Measurements from ENCODE around the gene ST7.
A peak's percentile ranks its signal among the peaks of the same experiment; 100 is the strongest.

Gene ST7

DNA sequence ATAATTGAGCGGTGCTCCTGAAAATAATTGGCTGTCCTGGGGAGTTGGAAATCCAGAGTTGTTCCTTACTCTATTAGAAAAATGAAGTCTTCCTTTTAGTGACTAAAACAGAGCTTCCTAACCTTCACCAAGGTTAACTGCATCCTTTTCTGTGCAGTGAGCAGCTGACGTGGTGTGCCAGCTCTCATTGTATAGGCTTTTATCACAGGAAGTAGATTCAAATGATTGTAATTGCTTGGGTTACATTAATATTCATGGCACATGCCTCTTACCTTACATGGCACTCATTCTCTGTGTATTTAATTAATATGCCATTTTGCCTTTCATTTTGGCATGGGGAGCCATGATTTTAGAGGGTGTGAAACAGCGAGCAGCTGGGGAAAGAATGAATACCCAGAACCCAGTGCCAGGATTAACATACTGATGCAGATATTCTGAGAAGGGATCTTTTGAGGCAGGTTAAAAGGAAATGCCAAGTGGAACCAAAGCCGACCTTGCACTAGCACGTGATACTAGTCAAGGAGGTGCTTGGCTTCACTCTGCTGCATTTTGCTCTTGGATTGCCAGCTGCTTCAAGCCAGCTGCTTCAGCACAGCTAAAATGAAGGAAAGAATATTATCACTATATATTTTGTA is 115.3 kb downstream of the ST7 start:
- no peak for DNase-seq (ENCODE audit: low read depth)

- DNase-seq (ENCODE audit: low read depth): no peak
Observed at GRCh38 chr7:117069379-117069778, 116.1 kb downstream of the ST7 start.

DNA sequence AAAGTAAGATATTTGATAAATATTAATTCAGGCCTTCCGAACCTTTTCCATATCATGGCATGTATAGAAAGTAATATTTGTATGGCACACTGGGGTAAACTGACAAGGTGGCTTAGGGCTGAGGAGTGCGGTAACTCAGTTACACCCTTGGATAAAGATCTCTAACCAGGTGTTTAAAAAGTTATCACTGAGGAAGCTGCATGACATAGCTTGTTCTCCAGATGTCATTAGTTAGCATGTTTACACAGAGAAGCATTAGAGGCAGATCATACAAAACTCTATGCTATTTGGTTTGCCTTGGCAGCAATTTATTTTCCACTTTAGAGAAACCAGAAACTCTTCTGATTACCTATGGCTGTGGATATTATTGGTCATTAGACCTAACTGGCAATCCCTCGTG is 118.2 kb downstream of the ST7 start:
- no peak for DNase-seq (ENCODE audit: low read depth)

DNA sequence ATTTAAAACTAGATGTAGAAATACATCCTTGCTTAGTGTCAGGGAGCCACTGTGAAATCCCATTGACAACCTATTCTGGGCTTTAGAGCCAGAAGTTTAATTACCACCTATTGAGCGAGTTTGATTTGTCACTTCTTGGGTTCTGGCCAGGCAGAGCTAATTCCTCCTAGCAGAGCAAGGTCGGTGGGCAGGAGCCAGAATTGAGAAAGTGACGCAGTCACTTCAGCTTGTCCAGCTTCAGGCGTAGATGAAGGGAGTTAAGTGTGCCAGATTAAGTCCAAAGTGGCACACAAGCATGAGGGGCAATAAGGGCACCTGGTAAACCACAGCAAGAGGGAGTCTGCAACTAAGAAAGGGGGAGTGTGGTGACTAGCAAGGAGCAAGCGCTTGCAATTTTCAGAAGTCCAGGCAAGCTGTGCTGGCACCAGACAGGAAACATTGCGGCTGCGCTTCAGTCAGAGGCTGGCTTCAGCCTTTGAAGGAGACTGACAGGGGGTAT is 119.4 kb downstream of the ST7 start:
- peak; percentile 50 for DNase-seq (ENCODE audit: low read depth)

- DNase-seq (ENCODE audit: low read depth): no peak
Observed at GRCh38 chr7:117074378-117074777, 121.1 kb downstream of the ST7 start.

DNA sequence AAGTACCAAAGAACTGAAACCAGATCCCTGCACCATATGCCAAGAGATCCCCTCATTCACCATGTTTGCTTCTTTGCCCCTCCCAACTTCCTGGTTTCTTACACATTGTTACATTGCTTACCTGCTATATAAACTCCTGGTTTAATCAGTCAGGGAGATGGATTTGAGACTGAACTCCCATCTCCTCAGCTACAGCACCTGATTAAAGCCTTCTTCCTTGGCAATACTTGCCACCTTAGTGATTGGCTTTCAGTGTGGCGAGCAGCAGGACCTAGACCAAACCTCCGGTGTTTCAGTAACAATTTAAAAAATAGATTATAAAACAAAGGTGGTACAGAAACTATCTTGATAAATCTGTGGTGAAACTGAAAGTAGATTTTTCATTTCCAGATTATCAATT is 122.6 kb downstream of the ST7 start:
- DNase-seq (ENCODE audit: low read depth): no peak

DNA sequence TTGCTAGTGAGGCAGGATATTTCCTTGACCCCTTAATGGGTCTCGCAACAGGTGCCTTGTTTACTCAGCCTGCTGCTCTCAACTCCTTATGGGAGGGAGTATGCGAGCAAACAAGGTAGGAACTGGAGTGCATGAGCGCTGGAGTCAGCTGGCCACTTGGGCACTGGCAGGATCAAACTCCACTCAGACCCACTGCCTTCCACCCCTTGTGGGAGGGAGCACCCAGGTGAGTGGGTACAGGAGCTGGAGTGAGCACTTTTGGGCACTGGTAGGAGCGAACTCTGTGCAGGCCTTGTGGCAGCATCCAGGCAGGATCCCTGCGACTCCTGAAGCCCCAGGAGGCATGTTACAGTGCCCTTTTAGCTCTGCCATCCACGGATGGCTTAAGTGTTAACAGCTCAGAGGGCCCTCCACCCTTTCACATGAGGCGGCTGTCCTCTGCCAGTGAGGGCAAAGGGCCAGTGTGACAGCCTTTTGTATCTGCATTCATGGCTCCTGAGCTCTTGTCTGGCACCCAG is 123.2 kb downstream of the ST7 start:
- DNase-seq (ENCODE audit: low read depth): no peak

GRCh38 chr7:117077658-117078057 is 124.4 kb downstream of the ST7 start:
- DNase-seq (ENCODE audit: low read depth): no peak

DNA sequence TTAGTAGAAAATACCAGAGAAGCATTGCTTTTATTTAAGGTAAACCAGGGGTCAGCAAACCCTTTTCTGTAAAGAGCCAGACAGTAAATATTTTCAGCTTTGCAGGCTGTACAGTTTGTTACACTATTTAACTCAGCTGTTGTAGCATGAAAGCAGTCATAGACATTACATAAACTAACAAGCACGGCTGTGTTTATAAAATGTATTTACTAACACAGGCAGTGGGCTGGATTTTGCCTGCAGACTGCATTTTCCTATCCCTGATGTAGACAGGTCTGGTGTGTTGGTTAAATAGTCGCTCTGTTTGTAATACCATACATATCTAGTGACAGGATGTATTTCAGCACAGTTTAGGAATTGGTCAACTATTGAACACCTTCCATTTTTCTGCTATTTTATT is 129.3 kb downstream of the ST7 start:
- DNase-seq (ENCODE audit: low read depth): no peak

GRCh38 chr7:117083648-117084047 is 130.3 kb downstream of the ST7 start:
- no peak for DNase-seq (ENCODE audit: low read depth)

GRCh38 chr7:117084286-117084685 is 131.0 kb downstream of the ST7 start:
- DNase-seq (ENCODE audit: low read depth): no peak

- DNase-seq (ENCODE audit: low read depth): no peak
Observed at GRCh38 chr7:117085275-117085674, 132.0 kb downstream of the ST7 start.

DNA sequence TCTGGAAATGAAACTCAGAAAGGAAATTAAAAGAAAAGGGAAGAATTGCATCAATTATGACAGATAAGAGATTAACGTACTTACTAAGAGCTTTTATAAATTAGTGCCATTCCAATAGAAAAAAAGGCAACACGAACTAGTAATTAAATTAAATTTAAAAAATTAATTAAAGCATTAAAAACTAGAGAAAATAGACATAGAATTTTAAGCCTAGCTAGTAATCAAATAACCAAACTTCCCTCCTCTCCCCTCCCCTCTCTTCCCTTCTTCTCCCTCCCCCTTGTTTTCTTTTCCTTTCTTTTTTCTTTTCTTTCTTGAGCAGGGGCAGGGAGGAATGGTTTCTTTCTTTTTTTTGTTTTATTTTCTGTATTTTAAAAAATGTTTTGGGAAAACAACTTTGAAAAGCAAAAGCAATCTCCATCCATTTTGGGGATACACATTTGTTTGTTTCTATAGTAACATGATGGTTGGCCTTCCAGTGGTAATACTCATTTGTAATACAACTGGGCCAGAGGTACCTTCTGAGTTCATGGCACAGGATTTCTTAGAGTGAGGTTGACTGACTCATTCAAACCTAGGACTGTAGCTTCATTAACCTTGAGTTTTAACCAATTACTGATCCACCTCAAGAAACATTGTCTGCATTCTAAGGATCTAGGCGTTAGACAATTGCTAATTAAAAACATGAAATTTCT is 132.6 kb downstream of the ST7 start:
- peak; percentile 21 for DNase-seq (ENCODE audit: low read depth)

- DNase-seq (ENCODE audit: low read depth): no peak
Observed at GRCh38 chr7:117086788-117087187, 133.5 kb downstream of the ST7 start.

DNA sequence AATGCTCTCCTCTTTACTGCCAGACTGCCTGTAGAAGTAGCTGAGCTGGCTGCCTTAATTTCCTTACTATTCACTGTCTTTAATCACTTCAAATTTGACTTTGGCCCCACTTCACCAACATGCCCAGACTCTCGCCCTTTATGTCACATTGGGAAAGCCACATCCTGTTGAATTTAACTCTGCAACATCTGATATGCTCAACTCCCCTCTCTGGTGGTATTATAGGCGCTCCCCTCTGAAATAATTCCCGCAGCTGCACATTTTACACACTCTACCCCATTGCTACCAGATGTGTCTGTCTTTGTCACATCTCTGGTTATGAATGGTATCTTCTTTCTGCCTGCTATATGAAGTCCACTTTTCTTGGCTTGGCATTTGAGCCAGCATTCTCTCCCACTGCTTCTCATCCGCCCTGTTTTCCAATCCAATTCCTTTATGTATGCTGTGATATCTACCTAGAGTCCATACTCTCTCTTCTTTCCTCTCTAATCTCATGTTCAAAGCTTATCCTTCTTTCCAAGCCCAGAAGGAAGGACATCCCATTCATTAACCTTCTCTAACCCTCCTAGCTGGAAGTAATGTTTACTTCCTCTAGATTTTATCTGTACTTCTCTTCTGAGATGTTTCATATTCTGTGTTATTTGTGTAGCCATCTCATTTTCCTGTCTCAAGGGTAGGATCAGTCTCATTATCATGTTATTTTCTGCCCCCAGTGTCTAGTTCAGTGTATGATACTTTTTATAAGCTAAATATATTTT is 134.5 kb downstream of the ST7 start:
- no peak for DNase-seq (ENCODE audit: low read depth)

DNA sequence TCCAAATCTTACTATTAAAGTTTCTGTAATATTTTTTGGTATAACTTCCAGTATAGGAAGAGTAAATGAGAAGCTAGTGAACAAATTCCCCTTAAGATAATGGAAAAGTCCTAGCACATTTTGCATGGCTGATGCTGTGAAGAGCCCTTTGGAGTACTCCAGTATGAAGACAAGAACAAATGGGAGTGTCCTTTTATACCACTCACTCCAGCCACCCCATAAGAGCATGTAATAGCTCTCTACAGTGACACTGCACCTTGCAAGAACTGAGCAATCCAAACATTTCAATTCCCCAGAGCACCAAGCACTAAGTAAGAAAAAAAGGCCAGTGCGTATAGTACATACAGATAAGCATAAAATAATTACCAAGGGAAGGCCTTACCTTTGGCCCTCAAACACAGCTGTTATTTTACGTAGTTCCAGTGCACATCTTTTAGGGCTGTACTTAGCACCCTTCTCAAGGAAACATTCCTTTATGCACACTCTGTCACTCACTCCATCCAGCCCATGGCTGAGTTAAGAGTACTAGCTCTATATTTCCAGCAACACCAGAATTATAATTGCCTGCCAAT is 135.4 kb downstream of the ST7 start:
- no peak for DNase-seq (ENCODE audit: low read depth)

DNA sequence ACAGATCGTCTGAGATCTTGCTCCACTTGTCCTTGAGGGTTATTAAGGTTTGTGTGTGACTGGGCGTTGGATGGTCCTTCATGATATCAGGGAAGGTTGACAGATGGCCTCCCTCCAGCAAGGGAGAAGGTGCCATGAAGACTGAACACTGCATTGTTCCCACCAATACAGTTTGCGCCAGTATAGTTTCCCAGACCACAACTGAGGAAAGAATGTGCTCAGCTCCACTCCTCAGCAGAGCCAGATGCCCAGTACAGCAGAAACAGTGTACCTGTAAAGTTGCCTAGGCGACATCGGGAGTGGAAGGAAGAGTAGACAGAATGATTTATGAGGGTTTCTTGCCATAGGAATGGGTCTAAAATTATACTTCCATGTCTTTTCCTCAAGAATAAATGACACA is 137.5 kb downstream of the ST7 start:
- no peak for DNase-seq (ENCODE audit: low read depth)

GRCh38 chr7:117091721-117092120 is 138.4 kb downstream of the ST7 start:
- DNase-seq (ENCODE audit: low read depth): no peak

GRCh38 chr7:117092785-117093184 is 139.5 kb downstream of the ST7 start:
- DNase-seq (ENCODE audit: low read depth): no peak

GRCh38 chr7:117094457-117094856 is 141.2 kb downstream of the ST7 start:
- no peak for DNase-seq (ENCODE audit: low read depth)

DNA sequence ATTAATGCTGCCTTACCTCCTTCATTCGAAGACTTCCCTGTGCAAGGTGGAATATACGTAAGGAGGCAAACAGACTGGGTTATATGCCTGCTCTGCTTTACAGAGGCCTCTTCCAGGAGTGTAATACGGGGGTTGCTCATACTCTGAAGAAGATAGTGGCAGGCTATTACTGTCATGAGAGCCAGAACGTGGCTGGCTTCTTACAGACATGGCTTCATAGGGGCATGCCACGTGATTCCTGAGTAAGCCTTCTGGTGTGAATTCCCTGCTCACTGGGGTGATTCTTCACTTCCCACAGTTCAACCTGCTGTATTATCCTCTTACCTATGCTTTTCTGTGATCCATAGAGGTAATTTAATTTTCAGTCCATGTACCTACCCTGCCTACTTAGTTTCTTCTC is 141.8 kb downstream of the ST7 start:
- no peak for DNase-seq (ENCODE audit: low read depth)

- DNase-seq (ENCODE audit: low read depth): no peak
Observed at GRCh38 chr7:117096330-117096729, 143.0 kb downstream of the ST7 start.

DNA sequence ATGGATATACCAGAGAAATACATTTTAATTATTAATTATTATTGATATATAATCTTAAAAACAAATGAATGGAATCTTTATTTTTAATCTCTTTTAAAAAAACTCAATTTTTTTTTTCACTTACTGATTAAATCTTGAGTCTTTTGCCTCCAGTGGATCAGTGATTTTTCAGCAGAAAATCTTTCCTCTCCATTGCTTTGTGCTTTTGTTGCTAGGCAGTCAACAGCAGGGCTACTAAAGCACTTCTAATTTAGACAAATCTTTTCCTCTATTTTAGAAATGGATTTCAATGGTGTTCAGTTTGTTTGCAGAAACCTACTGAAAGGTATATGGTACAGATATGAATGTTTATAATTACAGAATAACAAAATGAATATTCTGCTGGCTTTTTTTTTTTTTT is 143.6 kb downstream of the ST7 start:
- no peak for DNase-seq (ENCODE audit: low read depth)
